ENCODE results near the gene PARS2.

DNA sequence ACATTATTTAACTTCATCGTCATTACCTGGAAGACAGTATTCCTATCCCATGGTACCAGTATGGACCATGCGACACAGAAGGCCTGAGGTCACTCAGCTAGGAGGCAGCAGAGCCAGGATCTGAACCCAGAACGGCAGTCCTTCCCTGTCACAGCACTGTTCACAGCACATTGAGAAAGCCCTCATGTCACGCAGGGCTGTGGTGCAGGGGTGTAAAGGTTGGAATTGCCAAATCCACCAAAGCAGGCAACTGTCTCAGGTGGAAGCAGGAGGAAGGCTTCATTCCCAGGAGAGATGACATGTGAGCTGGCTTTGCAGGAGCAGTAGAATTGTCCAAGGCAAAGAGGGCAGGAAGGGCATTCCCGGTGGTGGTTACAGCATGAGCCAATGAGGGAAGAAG, 46.7 kb upstream of the PARS2 start:
- TF ChIP-seq CTCF (IDR thresholded peaks at IDR 0.05) (no peak), POLR2A (IDR thresholded peaks at IDR 0.05) (no peak)
